H1 (cell line): ENCODE data around the gene CPXM1. TPM values are rescaled to one million over a fixed set of nuclear protein-coding genes. Genes with fewer than 3 reads are reported as not detected.

Source experiments
- CHD7 ChIP-seq: fragments of 300-600 bp; sonication (generic); IDR thresholded peaks from 2 replicates; pipeline ENCODE4 v1.7.1; 2012; ENCODE audit warnings: low read length, moderate library complexity, mild to moderate bottlenecking, inconsistent platforms; ENCODE audit not compliant: insufficient replicate concordance
- JUN ChIP-seq: IDR thresholded peaks from 2 replicates; pipeline ENCODE4 v1.6.1; 2011; ENCODE audit warnings: low read depth, mild to moderate bottlenecking, improper control_type of control experiment, low read length
- polyA plus RNA-seq, 7 experiments: library from polyadenylated mRNA; depleted of rRNA in 3 of 7; stranded (reverse) in 5 of 7; unstranded in 2 of 7; fragments of >200 nt in 5 of 7; fragments of 200-250 nt in 2 of 7; gene quantifications; 1 replicate in 5 of 7; 2 replicates in 1 of 7; 4 replicates in 1 of 7; pipeline versions ENCODE4 v1.2.1 to v1.2.3, GENCODE V29; 2011 to 2013; ENCODE audit warnings: missing spikeins in 2 of 7, mixed read lengths in 2 of 7
- total RNA-seq: library from RNA; stranded (reverse); fragmentation: NEBNext Ultra II Directional; extraction: Animal tissue kit (Norgen Biotek cat#: 25700); gene quantifications from 2 replicates; pipeline ENCODE4 v1.2.1, GENCODE V29; 2021

CPXM1 gene
- total and polyA plus RNA-seq, 2 of the 8 experiments (the other 6 are each of a cell fraction or from before 2014, with no cell fraction given) = 31.3 to 81.9 TPM

- no peak for TF ChIP-seq CHD7
- no peak for TF ChIP-seq JUN
Measured at GRCh38 chr20:2746636-2747265, 53.7 kb downstream of the CPXM1 start (continued).
